BLaER1 treated with 17β-estradiol and CSF1 and Interleukin-3, amounts not matched to agents 10 nM and 100 nM (cell line): ENCODE results near the gene C7.

Experiments
- H3K27ac ChIP-seq, 11 experiments: shearing (Covaris generic); formaldehyde crosslinking; 2 replicates each; pipeline ENCODE4 v1.8.1; 2022
- H3K27me3 ChIP-seq, 11 experiments: shearing (Covaris generic); formaldehyde crosslinking; 2 replicates each; pipeline ENCODE4 v1.8.1; 2022
- H3K36me3 ChIP-seq, 11 experiments: shearing (Covaris generic); formaldehyde crosslinking; 2 replicates each; pipeline ENCODE4 v1.8.1; 2022
- H3K4me1 ChIP-seq, 10 experiments: shearing (Covaris generic); formaldehyde crosslinking; 2 replicates each; pipeline ENCODE4 v1.8.1; 2022
- H3K4me2 ChIP-seq, 11 experiments: shearing (Covaris generic); formaldehyde crosslinking; 2 replicates each; pipeline ENCODE4 v1.8.1; 2022
- H3K4me3 ChIP-seq, 10 experiments: shearing (Covaris generic); formaldehyde crosslinking; 2 replicates each; pipeline ENCODE4 v1.8.1; 2022
- H3K9ac ChIP-seq, 11 experiments: shearing (Covaris generic); formaldehyde crosslinking; 2 replicates each; pipeline ENCODE4 v1.8.1; 2022
- H3K9me3 ChIP-seq, 11 experiments: shearing (Covaris generic); formaldehyde crosslinking; replicated peaks in 1 of 11; 2 replicates each; pipeline ENCODE4 v1.8.1; 2022
- H4K20me1 ChIP-seq, 11 experiments: shearing (Covaris generic); formaldehyde crosslinking; 2 replicates each; pipeline ENCODE4 v1.8.1; 2022
- Cebpa-rat ChIP-seq, 11 experiments: shearing (Covaris generic); IDR thresholded peaks; 2 replicates each; pipeline ENCODE4 v1.8.1; 2022

Gene C7

DNA sequence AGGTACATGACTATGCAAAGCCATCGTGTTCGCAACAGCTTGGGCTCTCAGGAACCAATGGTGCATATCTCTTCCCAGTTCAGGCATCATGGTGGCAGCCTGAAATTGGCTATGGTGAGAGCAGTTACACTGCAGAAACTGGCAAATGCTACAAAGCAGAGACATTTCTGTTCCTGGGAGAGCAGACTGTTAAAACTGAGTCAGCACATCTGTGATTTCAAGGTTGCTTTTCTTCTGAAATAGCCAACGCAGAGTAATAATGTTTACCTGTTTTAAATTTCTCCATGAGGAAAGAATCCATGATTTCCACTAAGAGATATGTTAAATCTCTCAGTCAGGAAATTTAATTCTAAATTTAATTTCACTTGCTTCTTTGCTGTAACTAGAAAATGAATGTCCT, 47.8 kb downstream of the C7 start:
- no peaks in the 10 kb centered on the region for H3K36me3 ChIP-seq
- no peak for TF ChIP-seq Cebpa-rat (IDR thresholded peaks at IDR 0.05)
- no peak overlapping the region for H3K9ac ChIP-seq
- no peak overlapping the region for H3K4me3 ChIP-seq
- no peak overlapping the region for H3K27ac ChIP-seq
- H3K27me3 ChIP-seq, result no peaks in the 10 kb centered on the region
- H3K9me3 ChIP-seq, result peaks cover 0 to 14% (median 0%) of the 10 kb centered on the region in 11 experiments; a peak in 6 of 22 replicates
- no peaks in the 10 kb centered on the region for H4K20me1 ChIP-seq
- H3K4me2 ChIP-seq, result no peak overlapping the region
- peaks cover 0 to 17% (median 0%) of the 10 kb centered on the region in 10 experiments; a peak in 2 of 20 replicates for H3K4me1 ChIP-seq

DNA sequence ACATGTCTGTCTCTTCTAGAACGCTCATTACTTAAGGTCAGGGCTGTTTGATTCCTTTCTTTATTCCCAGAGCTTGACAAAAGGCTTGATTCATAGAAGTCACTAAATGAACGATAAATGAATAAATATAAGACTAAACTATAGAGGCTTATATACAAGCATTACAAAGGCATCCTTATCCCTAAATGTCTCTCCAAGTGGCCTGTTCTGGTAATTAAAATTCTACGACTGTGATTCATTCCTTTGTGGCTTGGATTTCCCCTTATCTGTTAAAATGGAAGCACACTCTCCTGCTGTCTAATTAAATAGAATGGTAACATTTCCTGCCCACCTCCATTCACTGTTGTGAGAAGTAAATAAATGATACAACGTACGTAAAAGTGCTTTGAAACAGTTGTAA, 49.5 kb downstream of the C7 start:
- no peak for TF ChIP-seq Cebpa-rat (IDR thresholded peaks at IDR 0.05)
- no peaks in the 10 kb centered on the region for H3K27me3 ChIP-seq

DNA sequence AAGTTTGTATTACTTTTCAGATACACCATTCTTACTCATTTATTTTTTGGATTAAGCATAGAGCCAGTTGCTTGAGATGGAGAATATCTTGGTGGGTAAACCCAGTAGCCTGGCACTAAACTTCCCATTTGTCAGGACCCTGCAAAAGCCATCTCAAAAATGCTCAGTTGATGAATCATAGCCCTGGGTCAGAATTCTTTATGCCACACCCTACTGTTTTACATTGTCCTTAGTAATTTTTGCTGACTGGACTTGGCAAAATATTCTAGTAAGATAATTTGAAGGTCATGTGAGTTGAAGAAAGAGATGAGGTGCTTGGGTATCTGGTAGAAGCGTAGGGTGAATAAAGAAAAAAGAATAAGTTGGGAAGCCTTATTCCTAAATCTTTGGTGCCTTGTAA, 50.7 kb downstream of the C7 start:
- Histone ChIP-seq H3K27me3 (no peaks in the 10 kb centered on the region), H3K4me1 (peaks cover 0 to 22% (median 0%) of the 10 kb centered on the region in 10 experiments; a peak in 2 of 20 replicates), H3K9me3 (peaks cover 0 to 14% (median 0%) of the 10 kb centered on the region in 11 experiments; a peak in 6 of 22 replicates), H3K36me3 (no peaks in the 10 kb centered on the region), H3K9ac (no peak overlapping the region), H3K27ac (no peak overlapping the region), H3K4me3 (no peak overlapping the region), H4K20me1 (no peaks in the 10 kb centered on the region), H3K4me2 (peak overlapping the region in 2 of 11 experiments; percentile 26 to 38; a peak in 2 of 22 replicates)
- TF ChIP-seq Cebpa-rat (IDR thresholded peaks at IDR 0.05), result no peak

More for the DNA sequence above, 49.5 kb downstream of the C7 start:
- peaks cover 0 to 14% (median 0%) of the 10 kb centered on the region in 11 experiments; a peak in 6 of 22 replicates for H3K9me3 ChIP-seq
- no peaks in the 10 kb centered on the region for H3K36me3 ChIP-seq
- H4K20me1 ChIP-seq, result no peaks in the 10 kb centered on the region
- no peak overlapping the region for H3K4me2 ChIP-seq
- no peak overlapping the region for H3K4me3 ChIP-seq
- peaks cover 0 to 22% (median 0%) of the 10 kb centered on the region in 10 experiments; a peak in 2 of 20 replicates for H3K4me1 ChIP-seq
- no peak overlapping the region for H3K9ac ChIP-seq
- no peak overlapping the region for H3K27ac ChIP-seq

GRCh38 chr5:40962207-40962955, 53.1 kb downstream of the C7 start:
- H3K9ac ChIP-seq, result no peak overlapping the region

GRCh38 chr5:40972434-40972833, 63.1 kb downstream of the C7 start:
- no peaks in the 10 kb centered on the region for H3K4me1 ChIP-seq
- no peaks in the 10 kb centered on the region for H3K27me3 ChIP-seq
- H3K27ac ChIP-seq, result no peak overlapping the region
- TF ChIP-seq Cebpa-rat (IDR thresholded peaks at IDR 0.05), result no peak
- H4K20me1 ChIP-seq, result no peaks in the 10 kb centered on the region
- no peaks in the 10 kb centered on the region for H3K9me3 ChIP-seq
- no peak overlapping the region for H3K4me3 ChIP-seq
- no peak overlapping the region for H3K9ac ChIP-seq
- H3K4me2 ChIP-seq, result no peak overlapping the region
- no peaks in the 10 kb centered on the region for H3K36me3 ChIP-seq

More at GRCh38 chr5:40962207-40962955, 53.1 kb downstream of the C7 start:
- TF ChIP-seq Cebpa-rat (IDR thresholded peaks at IDR 0.05), result no peak
- Histone ChIP-seq H4K20me1 (no peaks in the 10 kb centered on the region), H3K27ac (no peak overlapping the region), H3K4me1 (peaks cover 0 to 22% (median 0%) of the 10 kb centered on the region in 10 experiments; a peak in 2 of 20 replicates), H3K4me3 (no peak overlapping the region), H3K4me2 (no peak overlapping the region), H3K36me3 (no peaks in the 10 kb centered on the region), H3K27me3 (no peaks in the 10 kb centered on the region), H3K9me3 (peaks cover 0 to 14% (median 0%) of the 10 kb centered on the region in 11 experiments; a peak in 6 of 22 replicates)

DNA sequence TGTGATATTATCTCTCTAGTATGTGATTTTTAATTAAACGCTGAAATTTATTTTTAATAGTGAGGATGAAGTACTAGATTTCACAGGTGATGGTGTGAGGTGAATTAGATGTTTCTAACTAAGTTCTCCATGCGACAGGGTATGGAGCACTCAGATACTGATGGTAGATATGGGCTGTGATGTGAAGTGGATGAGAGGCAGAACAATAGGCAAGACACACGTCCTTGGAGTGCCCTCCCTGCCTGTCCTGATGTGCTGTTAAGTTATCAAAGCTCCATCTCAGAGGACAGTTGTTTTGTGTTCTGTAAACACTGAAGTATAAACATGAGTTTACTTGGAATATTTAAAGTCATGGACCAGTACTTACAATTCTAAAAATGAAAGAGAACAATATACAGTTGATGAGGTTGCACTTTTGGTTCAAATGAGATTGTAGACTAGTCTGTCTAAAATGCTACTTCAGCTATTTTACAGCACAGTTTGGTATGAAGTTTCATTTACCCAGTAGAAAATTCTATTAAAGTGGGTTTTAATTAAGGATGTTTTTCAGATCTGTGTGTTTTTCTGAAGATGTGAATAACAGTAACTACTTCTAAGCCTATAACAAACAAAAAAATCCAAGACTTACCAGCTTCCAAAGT, 64.2 kb downstream of the C7 start:
- H3K36me3 ChIP-seq, result no peaks in the 10 kb centered on the region

GRCh38 chr5:40976041-40976440, 66.7 kb downstream of the C7 start:
- Histone ChIP-seq H3K9me3 (no peaks in the 10 kb centered on the region), H3K9ac (no peak overlapping the region), H3K4me1 (no peaks in the 10 kb centered on the region), H3K27ac (no peak overlapping the region), H4K20me1 (no peaks in the 10 kb centered on the region), H3K4me2 (no peak overlapping the region), H3K36me3 (no peaks in the 10 kb centered on the region), H3K4me3 (no peak overlapping the region), H3K27me3 (no peaks in the 10 kb centered on the region)
- TF ChIP-seq Cebpa-rat (IDR thresholded peaks at IDR 0.05), result no peak

More for the DNA sequence above, 64.2 kb downstream of the C7 start:
- no peak for TF ChIP-seq Cebpa-rat (IDR thresholded peaks at IDR 0.05)
- Histone ChIP-seq H3K9me3 (no peaks in the 10 kb centered on the region), H3K4me1 (no peaks in the 10 kb centered on the region), H3K4me3 (no peak overlapping the region), H3K27me3 (no peaks in the 10 kb centered on the region), H3K27ac (no peak overlapping the region), H4K20me1 (no peaks in the 10 kb centered on the region), H3K9ac (no peak overlapping the region), H3K4me2 (no peak overlapping the region)

DNA sequence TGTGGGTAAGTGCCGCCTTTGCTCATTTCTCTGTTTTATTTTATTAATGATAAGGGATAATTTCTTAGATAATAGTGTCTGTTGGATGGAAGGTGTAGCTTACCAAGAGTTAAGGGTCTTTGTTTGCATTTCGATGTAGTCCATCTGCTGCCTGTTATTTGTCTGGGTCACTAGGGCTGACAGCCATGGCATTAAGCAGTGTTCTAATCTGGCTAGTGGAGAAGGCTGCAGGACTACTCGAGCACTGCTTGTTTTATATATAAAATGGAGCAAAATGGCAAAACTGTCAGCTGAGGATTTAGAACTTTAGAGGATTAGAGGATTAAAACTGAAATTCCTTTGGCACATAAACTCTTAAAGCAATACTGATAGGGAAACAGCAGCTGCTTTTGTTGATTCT, 67.5 kb downstream of the C7 start:
- no peak overlapping the region for H3K9ac ChIP-seq
- no peak overlapping the region for H3K27ac ChIP-seq
- no peak overlapping the region for H3K4me3 ChIP-seq

DNA sequence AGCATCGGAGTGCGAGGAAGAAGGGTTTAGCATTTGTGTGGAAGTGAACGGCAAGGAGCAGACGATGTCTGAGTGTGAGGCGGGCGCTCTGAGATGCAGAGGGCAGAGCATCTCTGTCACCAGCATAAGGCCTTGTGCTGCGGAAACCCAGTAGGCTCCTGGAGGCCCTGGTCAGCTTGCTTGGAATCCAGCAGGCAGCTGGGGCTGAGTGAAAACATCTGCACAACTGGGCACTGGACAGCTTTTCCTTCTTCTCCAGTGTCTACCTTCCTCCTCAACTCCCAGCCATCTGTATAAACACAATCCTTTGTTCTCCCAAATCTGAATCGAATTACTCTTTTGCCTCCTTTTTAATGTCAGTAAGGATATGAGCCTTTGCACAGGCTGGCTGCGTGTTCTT, 72.1 kb downstream of the C7 start:
- H3K4me2 ChIP-seq, result no peak overlapping the region
- TF ChIP-seq Cebpa-rat (IDR thresholded peaks at IDR 0.05), result no peak
- H3K27me3 ChIP-seq, result no peaks in the 10 kb centered on the region
- no peaks in the 10 kb centered on the region for H3K9me3 ChIP-seq
- H3K36me3 ChIP-seq, result no peaks in the 10 kb centered on the region
- H3K9ac ChIP-seq, result no peak overlapping the region
- H3K4me1 ChIP-seq, result no peaks in the 10 kb centered on the region
- H3K4me3 ChIP-seq, result no peak overlapping the region
- no peak overlapping the region for H3K27ac ChIP-seq
- no peaks in the 10 kb centered on the region for H4K20me1 ChIP-seq

More for the DNA sequence above, 67.5 kb downstream of the C7 start:
- H3K9me3 ChIP-seq, result no peaks in the 10 kb centered on the region
- no peaks in the 10 kb centered on the region for H3K4me1 ChIP-seq
- no peak overlapping the region for H3K4me2 ChIP-seq
- no peaks in the 10 kb centered on the region for H4K20me1 ChIP-seq
- no peaks in the 10 kb centered on the region for H3K36me3 ChIP-seq
- TF ChIP-seq Cebpa-rat (IDR thresholded peaks at IDR 0.05), result no peak
- H3K27me3 ChIP-seq, result no peaks in the 10 kb centered on the region
